GM12801 (cell line): ENCODE results near the gene MYO5A.

ENCODE experiments used
- CTCF ChIP-seq: IDR thresholded peaks from one replicate; pipeline ENCODE4 v1.5.1; 2011; ENCODE audit warnings: control low read depth; ENCODE audit not compliant: insufficient read length; ENCODE audit errors: extremely low read depth

The MYO5A gene

GRCh38 chr15:52528564-52529340 lies at the start of gene MYO5A:
MYO5A (minus strand) TSS chr15:52528880; CDS start chr15:52528806, 74 bp downstream.
- TF ChIP-seq CTCF = no peak

GRCh38 chr15:52576692-52577091 lies 48.0 kb upstream of the MYO5A start:
- no peak for TF ChIP-seq CTCF

DNA sequence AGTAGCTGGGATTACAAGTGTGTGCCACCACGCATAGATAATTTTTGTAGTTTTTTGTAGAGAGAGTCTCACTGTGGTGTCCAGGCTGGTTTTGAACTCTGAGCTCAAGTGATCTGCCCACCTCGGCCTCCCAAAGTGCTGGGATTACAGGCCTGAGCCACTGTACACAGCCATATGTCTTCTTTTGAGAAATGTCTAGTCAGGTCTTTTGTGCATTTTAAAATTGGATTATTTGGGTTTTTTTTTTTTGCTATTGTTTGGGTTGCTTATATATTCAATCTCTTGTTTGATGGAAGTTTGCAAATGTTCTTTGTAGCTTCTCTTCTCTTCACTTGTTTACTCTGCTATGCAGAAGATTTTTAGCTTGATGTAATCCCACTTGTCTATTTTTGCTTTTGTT lies 46.4 kb upstream of the MYO5A start:
- TF ChIP-seq CTCF = no peak

- TF ChIP-seq CTCF = no peak
Measured at GRCh38 chr15:52568601-52569585, 40.2 kb upstream of the MYO5A start, which contains the start of gene ARPP19. ARPP19 (minus strand) TSS chr15:52569030; CDS start chr15:52568892, 138 bp downstream.

DNA sequence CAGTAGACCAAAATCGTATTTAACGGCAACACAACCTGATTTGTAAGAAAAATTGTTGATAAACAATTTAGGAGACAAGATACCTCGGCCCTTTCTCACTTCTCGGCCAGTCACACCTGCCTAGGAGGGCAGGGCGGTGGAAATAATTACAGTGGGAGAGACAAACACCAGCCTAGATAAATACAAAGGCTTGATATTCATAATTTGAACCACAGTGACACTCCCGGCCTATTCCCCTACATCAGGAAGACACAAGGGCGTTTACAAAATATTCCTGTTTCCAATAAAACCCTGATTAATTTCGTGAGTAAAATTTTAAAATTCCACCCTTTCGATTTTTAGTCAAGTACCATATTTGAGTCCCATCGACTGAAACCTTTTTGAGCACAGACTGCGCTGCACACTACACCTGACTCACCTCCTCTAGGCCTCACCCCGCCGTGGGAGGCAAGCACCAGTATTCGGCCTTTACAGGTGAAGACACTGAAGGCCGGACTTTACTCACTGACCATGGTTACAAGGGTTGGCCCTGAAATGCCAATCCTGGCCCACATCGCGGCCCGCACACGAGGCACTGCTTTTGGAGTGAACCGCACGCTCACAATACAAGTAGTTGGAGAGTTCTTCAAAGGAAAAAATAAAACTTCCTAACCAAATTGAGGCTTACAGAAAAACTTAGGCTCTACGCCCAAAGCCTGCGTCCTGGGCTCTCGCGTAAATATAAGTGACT lies 39.4 kb upstream of the MYO5A start:
- no peak for TF ChIP-seq CTCF

DNA sequence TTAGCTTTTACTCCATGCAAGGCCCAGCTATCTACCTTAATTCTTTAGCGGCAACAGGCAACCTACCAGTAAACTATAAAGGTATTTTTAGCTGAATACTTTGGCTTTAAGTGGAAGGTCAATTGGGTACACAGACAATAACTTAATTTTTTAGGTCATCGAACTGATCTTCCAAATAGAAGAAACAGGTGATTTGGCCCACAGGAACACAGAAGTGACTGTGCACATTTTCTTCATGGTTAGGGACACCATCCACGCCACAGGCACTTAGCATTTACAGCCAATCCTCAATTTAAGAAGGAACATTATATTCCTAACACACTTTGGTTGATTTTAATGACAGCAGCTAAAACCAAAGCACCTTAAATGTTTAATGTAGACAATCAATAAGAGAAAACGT lies 38.2 kb upstream of the MYO5A start:
- TF ChIP-seq CTCF = no peak

DNA sequence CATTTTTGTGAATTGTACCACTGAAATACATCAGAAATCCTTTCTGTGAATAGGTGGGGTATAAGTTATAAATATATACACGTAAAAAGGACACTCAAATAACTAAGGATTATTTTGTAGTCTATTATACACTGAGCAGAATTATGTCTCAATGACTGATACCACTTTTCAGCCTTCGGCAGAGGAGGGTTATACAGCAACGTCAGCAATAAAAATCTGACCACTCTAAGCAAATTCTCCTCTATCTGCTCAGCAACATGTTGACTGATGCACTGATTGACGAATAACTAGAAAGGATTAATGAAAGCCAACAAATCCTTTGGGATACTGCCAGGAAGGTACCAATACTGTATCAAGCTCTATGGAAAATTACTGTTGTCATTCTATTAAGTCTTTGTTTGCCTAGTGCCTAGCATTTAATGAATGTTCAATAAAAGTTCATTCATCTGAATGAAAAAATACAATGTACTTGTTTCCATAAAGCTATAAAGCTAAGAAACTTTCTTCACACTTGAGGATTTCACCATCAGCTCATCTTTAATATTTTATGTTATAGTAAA lies 34.9 kb upstream of the MYO5A start:
- TF ChIP-seq CTCF = no peak
